IPS-15b (cell line): ENCODE measurements around the gene CFAP100.

Experiments
- H3K27me3 ChIP-seq: one replicate; pipeline ENCODE4 v1.6.1; 2013; ENCODE audit warnings: low read length; ENCODE audit not compliant: control insufficient read depth, insufficient read depth
- H3K36me3 ChIP-seq: one replicate; pipeline ENCODE4 v1.6.1; 2013; ENCODE audit warnings: low read length; ENCODE audit not compliant: control insufficient read depth, insufficient read depth
- H3K4me1 ChIP-seq: one replicate; pipeline ENCODE4 v1.6.1; 2013; ENCODE audit warnings: mild to moderate bottlenecking, low read length; ENCODE audit not compliant: control insufficient read depth, insufficient read depth
- H3K4me3 ChIP-seq: one replicate; pipeline ENCODE4 v1.5.1; 2013; ENCODE audit warnings: low read depth, low read length
- H3K9ac ChIP-seq: one replicate; pipeline ENCODE4 v1.6.1; 2013; ENCODE audit warnings: low read depth, mild to moderate bottlenecking, low read length
- H3K9me3 ChIP-seq: one replicate; pipeline ENCODE4 v1.6.1; 2013; ENCODE audit warnings: mild to moderate bottlenecking, low read length; ENCODE audit not compliant: control insufficient read depth, insufficient read depth

The CFAP100 gene

DNA sequence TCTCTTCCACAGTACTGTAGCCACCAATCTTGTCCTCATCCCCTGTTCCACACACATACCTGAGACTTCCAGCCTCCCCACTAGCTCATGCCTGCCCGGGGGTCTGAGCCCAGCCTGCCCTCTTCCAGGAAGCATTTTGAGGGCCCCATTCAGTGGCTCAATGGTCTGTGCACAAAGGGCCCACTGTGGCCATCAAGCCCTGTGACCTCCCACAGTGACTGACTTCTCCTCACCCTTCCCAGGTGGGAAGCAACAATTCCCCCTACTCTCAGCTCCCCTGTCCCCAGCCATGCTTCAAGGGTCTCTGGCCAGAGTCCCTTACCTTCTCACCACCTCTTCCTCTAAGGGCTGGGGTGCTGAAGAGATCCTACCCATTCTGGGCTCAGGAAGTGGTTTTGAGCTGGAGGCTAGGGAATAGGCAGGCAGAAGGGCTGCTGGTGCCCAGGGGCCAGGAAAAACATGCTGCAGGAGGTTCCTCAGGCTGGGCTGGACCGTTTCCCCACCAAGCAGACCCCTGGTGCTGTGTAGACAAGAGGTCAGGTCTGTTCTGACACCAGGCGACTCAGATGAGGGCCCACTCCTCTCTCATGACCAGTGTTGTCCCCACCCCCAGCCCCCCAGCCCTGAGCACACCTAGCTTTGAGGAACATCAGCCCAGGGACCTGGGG lies 34.5 kb upstream of the CFAP100 start:
- Histone ChIP-seq H3K4me3 (no peak overlapping the region), H3K9ac (no peak overlapping the region), H3K4me1 (peaks cover 20% of the 10 kb centered on the region), H3K36me3 (no peaks in the 10 kb centered on the region), H3K27me3 (peaks cover 31% of the 10 kb centered on the region), H3K9me3 (no peaks in the 10 kb centered on the region)

DNA sequence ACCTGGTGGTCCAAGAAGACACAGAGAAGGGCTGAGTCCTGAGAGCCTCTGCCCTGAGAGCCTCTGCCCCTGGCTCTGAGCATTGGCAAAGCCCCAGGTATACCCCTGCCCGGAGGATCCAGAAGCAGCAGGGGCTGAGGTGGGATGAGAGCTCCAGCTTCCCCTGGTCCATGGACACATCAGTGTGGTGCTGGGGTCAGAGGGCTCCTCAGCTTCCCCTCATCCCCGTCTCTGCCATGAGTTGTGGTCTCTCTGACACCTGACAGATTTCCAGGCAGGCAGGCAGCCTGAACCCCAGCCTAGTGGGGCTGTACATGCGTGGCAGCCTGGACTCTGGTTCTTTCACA lies 34.0 kb upstream of the CFAP100 start:
- H3K36me3 ChIP-seq, result no peaks in the 10 kb centered on the region
- H3K9me3 ChIP-seq, result no peaks in the 10 kb centered on the region
- H3K4me1 ChIP-seq, result peaks cover 19% of the 10 kb centered on the region
- H3K4me3 ChIP-seq, result no peak overlapping the region
- peaks cover 31% of the 10 kb centered on the region for H3K27me3 ChIP-seq
- H3K9ac ChIP-seq, result no peak overlapping the region

DNA sequence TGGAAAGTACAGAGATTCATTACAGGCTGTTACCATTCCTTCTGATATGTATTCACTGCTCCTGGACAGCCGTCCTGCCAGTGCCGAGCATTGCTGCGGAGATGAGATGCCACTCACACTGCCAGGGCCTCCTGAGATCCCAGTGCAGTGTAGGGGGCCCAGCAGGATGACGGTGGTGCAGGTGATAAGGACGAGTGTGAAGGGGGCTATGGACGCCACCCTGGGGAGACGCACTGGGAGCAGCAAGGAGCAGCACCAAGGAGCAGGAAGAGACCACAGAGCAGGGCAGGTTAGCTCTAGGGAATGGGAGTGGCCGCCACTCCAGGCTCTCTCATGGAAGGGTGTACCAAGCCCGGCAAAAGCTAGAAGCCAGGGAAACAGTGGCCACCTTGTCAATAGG lies 33.5 kb upstream of the CFAP100 start:
- no peak overlapping the region for H3K9ac ChIP-seq
- H3K36me3 ChIP-seq, result no peaks in the 10 kb centered on the region
- no peaks in the 10 kb centered on the region for H3K9me3 ChIP-seq
- peaks cover 31% of the 10 kb centered on the region for H3K27me3 ChIP-seq
- no peak overlapping the region for H3K4me3 ChIP-seq
- peaks cover 19% of the 10 kb centered on the region for H3K4me1 ChIP-seq

DNA sequence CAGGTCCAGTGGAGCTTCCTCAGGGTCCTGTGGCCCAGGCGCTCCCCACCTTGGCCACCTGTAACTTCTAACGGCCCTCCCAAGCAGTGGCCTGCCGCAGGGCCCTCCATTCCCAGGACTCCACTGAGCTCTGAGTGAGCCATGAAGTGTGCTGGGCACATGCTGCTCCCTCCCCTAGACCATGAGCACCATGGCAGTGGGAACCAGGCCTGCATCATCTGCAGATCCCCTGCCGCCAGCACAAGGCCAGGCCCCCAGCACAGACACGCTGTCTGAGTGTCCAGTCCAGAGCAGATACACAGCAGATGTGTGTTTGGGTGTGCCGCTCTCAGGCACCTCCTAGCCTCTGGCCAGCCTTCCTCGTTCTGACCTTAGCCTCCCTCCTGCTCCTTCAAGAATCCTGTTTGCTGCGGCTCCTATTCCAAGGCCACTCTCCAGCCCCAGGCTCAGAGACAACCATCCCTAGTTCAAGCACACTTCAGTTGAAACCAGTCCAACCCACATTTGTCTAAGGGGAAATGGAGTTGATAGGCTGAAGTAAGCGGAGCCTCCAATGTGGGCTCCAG lies 30.5 kb upstream of the CFAP100 start:
- Histone ChIP-seq H3K4me1 (peaks cover 10% of the 10 kb centered on the region), H3K9me3 (no peaks in the 10 kb centered on the region), H3K27me3 (peaks cover 18% of the 10 kb centered on the region), H3K36me3 (no peaks in the 10 kb centered on the region), H3K9ac (no peak overlapping the region), H3K4me3 (no peak overlapping the region)

DNA sequence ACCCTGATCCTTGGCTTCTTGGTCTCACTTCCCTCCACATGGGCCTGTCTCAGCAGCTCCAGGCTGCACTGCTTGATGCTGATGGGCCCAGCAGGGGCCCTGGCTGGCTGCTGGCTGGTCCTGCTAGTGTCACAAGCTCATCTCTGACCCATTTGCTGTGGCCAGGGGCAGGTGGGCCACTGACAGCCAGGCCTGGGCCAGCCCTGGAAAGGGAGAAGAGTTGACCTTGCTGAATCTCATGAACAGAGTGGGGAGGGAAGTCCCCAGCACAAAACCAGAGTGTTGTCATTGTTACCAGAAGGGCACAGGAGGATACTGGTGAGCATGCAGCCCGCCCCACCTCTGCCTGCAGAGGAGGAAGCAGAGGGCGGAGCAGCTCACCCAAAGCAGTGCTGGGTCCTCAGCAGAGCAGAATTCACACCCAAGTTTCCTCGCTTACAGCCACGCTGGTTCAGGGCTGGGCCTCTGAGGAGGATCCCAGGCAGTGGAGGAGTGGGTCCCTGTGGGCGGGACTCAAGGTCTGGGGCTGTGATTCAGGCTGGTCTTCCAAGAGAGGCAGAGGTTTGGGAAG lies 29.9 kb upstream of the CFAP100 start:
- H3K4me3 ChIP-seq, result no peak overlapping the region
- H3K4me1 ChIP-seq, result peaks cover 10% of the 10 kb centered on the region
- H3K36me3 ChIP-seq, result no peaks in the 10 kb centered on the region
- H3K9me3 ChIP-seq, result no peaks in the 10 kb centered on the region
- no peak overlapping the region for H3K9ac ChIP-seq
- peaks cover 12% of the 10 kb centered on the region for H3K27me3 ChIP-seq

DNA sequence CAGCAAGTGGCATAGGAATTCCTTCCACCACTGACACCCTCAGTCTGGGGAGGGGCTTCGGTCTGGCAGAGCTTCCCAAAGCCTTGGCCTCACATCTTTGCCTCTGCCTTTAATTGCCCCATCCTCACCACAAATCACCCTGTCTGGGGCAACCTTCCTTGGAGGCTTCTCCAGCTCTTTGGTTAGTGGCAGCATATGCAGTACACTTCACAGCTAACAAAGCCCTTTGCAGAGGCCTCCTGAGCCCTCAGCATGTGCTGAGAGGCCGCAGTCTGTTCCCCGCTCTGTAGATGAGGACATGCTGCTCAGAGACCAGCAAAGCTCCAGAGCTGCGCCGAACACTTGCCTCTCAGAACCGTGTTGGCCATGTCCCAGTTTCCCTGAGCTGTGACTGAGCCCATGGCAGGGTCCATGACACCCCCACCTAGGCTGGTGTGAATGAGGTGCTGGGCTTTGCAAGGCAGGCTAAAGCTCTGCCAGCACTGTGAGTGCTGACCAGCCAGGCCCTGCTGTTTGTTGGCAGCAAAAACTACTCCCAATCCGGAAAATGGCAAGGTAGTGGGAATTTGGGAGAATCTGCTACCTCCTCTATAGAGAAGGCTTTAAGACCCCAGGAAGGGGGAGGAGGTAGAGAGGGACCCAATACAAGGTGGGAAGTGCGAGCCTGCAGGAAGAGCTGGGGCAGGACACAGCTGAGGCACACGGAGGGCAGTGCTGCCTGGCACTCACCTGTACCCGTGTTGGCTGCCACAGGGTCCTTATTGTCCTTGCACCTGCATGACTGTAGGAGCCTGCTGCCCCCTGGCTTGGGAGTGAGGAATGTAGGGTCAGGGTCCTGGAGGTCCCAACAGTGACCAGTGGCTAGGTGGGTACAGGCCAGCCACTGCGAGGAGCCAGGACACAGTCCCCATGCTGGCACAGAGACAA lies 29.1 kb upstream of the CFAP100 start:
- peaks cover 7% of the 10 kb centered on the region for H3K27me3 ChIP-seq
- H3K4me3 ChIP-seq, result no peak overlapping the region
- peaks cover 10% of the 10 kb centered on the region for H3K4me1 ChIP-seq
- no peaks in the 10 kb centered on the region for H3K36me3 ChIP-seq
- no peak overlapping the region for H3K9ac ChIP-seq
- no peaks in the 10 kb centered on the region for H3K9me3 ChIP-seq

DNA sequence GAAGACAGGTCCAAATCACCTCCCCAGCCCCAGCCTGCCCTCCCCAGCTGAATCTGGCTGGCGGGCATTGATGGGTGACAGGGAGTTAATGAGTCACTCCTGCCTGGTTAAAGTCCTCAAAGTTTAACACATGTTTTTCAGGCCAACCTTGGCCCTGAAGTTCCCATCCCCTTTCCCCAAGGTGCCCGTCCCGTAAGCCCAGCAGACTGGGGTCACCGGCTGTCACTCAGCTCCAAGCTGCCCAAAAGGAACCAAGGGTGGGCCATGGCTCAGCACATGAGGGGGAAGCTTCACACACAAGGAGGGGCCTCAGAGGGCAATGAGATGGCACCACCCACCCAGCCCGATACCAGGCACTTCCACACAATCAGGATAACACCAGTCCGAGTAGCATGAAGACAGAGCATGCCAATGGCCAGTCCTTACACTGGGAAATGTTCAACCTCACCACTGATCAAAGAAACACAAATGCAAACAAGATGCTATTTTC lies 27.3 kb upstream of the CFAP100 start:
- Histone ChIP-seq H3K4me1 (peaks cover 8% of the 10 kb centered on the region), H3K9ac (no peak overlapping the region), H3K4me3 (no peak overlapping the region), H3K36me3 (no peaks in the 10 kb centered on the region), H3K27me3 (peaks cover 2% of the 10 kb centered on the region), H3K9me3 (no peaks in the 10 kb centered on the region)

DNA sequence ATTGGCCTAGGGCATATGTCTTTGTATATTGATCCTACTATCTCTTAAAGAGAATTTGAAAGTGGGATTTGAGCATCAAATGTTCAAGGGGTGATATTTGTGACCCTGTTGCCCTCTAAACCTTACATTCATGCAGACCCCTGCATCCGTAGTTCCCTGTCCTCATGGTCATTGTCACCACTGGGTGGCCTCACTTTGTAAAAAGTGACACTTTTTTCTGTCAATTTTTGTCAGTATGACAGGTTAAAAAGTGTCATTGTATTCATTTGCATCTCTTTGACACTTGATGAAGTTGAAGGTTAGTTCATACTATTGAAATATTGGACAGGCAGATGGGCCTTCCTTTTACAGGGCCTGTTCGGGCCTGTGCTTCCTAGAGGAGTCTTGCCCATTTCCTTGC lies 25.2 kb upstream of the CFAP100 start:
- H3K9ac ChIP-seq, result no peak overlapping the region
- no peak overlapping the region for H3K4me3 ChIP-seq
- H3K4me1 ChIP-seq, result no peaks in the 10 kb centered on the region
- H3K27me3 ChIP-seq, result no peaks in the 10 kb centered on the region
- H3K36me3 ChIP-seq, result no peaks in the 10 kb centered on the region
- no peaks in the 10 kb centered on the region for H3K9me3 ChIP-seq

DNA sequence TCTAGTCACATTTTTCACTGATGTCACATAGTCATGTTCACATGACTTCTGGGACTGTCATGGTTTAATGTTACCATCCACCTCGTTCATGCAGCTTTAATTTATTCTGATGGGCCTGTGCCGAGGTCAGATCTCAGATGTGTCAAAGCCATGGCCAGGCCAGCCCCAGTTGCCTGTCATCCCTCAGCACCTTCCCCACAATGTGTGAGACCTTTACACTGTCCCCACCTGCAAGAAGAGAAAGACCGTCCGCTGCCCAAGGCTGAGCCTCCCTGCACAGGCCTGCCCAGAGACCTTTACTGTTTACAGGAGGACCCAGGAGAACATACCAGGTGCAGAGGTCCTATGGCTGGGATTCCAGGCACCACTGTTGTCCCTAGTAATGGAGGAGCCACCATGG lies 24.7 kb upstream of the CFAP100 start:
- Histone ChIP-seq H3K9me3 (no peaks in the 10 kb centered on the region), H3K4me3 (no peak overlapping the region), H3K9ac (no peak overlapping the region), H3K27me3 (no peaks in the 10 kb centered on the region), H3K36me3 (no peaks in the 10 kb centered on the region), H3K4me1 (no peaks in the 10 kb centered on the region)

DNA sequence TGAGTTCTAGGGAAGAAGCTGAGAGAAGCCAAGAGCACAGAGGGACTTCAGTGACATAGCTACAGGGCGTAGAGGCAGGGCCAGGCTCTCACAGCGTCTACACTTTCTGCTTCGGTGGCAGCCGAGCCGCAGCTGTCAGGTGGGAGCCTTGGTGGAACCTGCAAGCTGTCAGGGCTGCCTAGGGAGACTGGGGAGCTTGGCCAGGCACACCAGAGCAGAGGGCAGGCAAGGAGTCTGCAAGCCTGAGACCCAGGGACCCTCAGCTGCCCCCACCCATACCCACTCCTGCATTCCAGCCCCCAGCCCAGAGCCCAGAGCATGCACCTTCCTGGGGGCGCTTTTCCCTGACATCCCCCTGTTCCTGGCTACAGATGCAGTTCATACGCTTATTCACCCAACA lies 24.1 kb upstream of the CFAP100 start:
- Histone ChIP-seq H3K9ac (no peak overlapping the region), H3K27me3 (no peaks in the 10 kb centered on the region), H3K4me3 (no peak overlapping the region), H3K36me3 (no peaks in the 10 kb centered on the region), H3K4me1 (no peaks in the 10 kb centered on the region), H3K9me3 (no peaks in the 10 kb centered on the region)

DNA sequence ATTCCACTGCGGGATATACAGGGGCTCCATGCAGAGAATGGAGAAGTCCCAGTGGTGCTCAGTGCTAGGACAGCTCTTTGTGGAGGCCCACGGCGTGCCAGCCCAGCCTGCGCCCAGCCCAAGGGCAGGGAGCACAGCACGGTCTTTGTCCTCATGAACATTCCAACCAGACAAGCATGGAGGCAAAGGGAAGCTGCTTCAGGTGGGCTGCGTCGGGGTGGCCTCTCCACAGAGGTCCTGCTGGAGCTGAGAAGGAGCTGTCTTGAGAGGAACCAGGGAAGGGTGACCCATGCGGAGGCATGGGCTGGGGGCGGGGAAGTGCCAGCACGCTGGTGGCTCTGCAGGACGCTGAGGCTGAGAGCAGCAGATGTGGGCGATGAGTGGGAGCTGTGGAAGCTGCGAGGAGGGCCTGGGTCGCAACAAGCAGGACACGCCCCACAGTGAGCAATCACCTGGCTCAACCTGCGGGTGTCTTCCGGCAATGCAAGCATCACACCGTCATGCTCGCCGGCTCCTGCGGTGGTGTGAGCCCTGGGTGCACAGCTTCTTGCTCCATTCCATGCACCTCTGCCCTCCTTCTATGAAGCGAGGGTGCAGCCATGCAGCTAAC lies 23.5 kb upstream of the CFAP100 start:
- H3K4me1 ChIP-seq, result no peaks in the 10 kb centered on the region
- H3K36me3 ChIP-seq, result no peaks in the 10 kb centered on the region
- H3K4me3 ChIP-seq, result no peak overlapping the region
- H3K9ac ChIP-seq, result no peak overlapping the region
- H3K27me3 ChIP-seq, result no peaks in the 10 kb centered on the region
- H3K9me3 ChIP-seq, result no peaks in the 10 kb centered on the region
